PC-9 (cell line): ENCODE data around the gene COL23A1. TPM values are rescaled to one million over a fixed set of nuclear protein-coding genes. Genes with fewer than 3 reads are reported as not detected.

Experiments used
- BruUV-seq: library from RNA; stranded (reverse); fragments of 400-500 nt; replicated peaks from 2 replicates; lab custom pipeline; 2021; lab: Mats Ljungman, UMichigan
- CTCF ChIA-PET: fragments of 300-600 bp; sonication (Branson Sonifier 250); formaldehyde crosslinking; loops from one replicate; lab custom pipeline; 2022; ENCODE audit warnings: antibody characterized with exemption; lab: Charles Lee
- POLR2A ChIA-PET: fragments of 300-600 bp; sonication (Branson Sonifier 250); formaldehyde crosslinking; loops from one replicate; lab custom pipeline; 2022; ENCODE audit warnings: antibody characterized with exemption; ENCODE audit not compliant: unreplicated experiment; lab: Charles Lee
- DNase-seq, 2 experiments: peaks; one replicate each; pipeline versions ENCODE4 v3.0.0 to v3.0.0-alpha.2; 2015 to 2022; ENCODE audit warnings: mixed read lengths in 1 of 2
- H2AFZ ChIP-seq: fragments of 200-600 bp; sonication (generic); 2 replicates; pipeline ENCODE4 v1.8.1; 2017; ENCODE audit warnings: antibody characterized with exemption
- H3F3A ChIP-seq: fragments of 200-600 bp; sonication (generic); 2 replicates; pipeline ENCODE4 v1.8.1; 2017; ENCODE audit warnings: antibody characterized with exemption, mild to moderate bottlenecking, low read depth; ENCODE audit not compliant: insufficient read depth
- H3K27ac ChIP-seq: fragments of 200-600 bp; sonication (generic); 2 replicates; pipeline ENCODE4 v1.6.1; 2016; ENCODE audit warnings: mixed run types
- H3K27me3 ChIP-seq: fragments of 200-600 bp; sonication (generic); 2 replicates; pipeline ENCODE4 v1.6.1; 2016; ENCODE audit warnings: low read depth, mixed run types; ENCODE audit not compliant: insufficient read depth
- H3K36me3 ChIP-seq: fragments of 200-600 bp; sonication (generic); 2 replicates; pipeline ENCODE4 v1.6.1; 2016; ENCODE audit warnings: low read depth, mixed run types
- H3K4me1 ChIP-seq: fragments of 200-600 bp; sonication (generic); replicated peaks from 2 replicates; pipeline ENCODE4 v1.6.1; 2016; ENCODE audit warnings: mixed run types; ENCODE audit not compliant: insufficient read depth
- H3K4me2 ChIP-seq: fragments of 200-600 bp; sonication (generic); 2 replicates; pipeline ENCODE4 v1.6.1; 2017; ENCODE audit warnings: mixed run types
- H3K4me3 ChIP-seq: fragments of 200-600 bp; sonication (generic); 2 replicates; pipeline ENCODE4 v1.6.1; 2016; ENCODE audit warnings: mixed run types
- H3K79me2 ChIP-seq: fragments of 200-600 bp; sonication (generic); 2 replicates; pipeline ENCODE4 v1.6.1; 2017; ENCODE audit warnings: low read depth, mixed run types
- H3K9me2 ChIP-seq: fragments of 200-600 bp; sonication (generic); 2 replicates; pipeline ENCODE4 v1.8.1; 2017; ENCODE audit warnings: mild to moderate bottlenecking; ENCODE audit not compliant: insufficient read depth
- H3K9me3 ChIP-seq: fragments of 200-600 bp; sonication (generic); 2 replicates; pipeline ENCODE4 v1.8.1; 2016; ENCODE audit warnings: low read depth; ENCODE audit not compliant: insufficient read depth
- H4K20me1 ChIP-seq: fragments of 200-600 bp; sonication (generic); 2 replicates; pipeline ENCODE4 v1.8.1; 2017; ENCODE audit not compliant: insufficient read depth
- EZH2 ChIP-seq: fragments of 200-600 bp; sonication (generic); IDR thresholded peaks from 2 replicates; pipeline ENCODE4 v1.8.0; 2017; ENCODE audit warnings: antibody characterized with exemption, low read depth
- intact Hi-C: fragments of 100-400 bp; cut with micrococcal nuclease; formaldehyde crosslinking; loops from one replicate; pipeline ENCODE4 v1.10.0; 2022; ENCODE audit not compliant: unreplicated experiment
- total RNA-seq: library from RNA; stranded (reverse); gene quantifications from 2 replicates; pipeline ENCODE4 v1.2.3, GENCODE V29; 2021
- TF ChIP-seq, protein P1 (sequence below): fragments of 200-600 bp; sonication (generic); conservative IDR thresholded peaks from 2 replicates; pipeline ENCODE4 v1.6.1; 2017; ENCODE audit warnings: mixed run types, antibody characterized with exemption, mild to moderate bottlenecking, moderate library complexity

The COL23A1 gene
- total RNA-seq, 1 experiment from 2014 or later: not detected

DNA sequence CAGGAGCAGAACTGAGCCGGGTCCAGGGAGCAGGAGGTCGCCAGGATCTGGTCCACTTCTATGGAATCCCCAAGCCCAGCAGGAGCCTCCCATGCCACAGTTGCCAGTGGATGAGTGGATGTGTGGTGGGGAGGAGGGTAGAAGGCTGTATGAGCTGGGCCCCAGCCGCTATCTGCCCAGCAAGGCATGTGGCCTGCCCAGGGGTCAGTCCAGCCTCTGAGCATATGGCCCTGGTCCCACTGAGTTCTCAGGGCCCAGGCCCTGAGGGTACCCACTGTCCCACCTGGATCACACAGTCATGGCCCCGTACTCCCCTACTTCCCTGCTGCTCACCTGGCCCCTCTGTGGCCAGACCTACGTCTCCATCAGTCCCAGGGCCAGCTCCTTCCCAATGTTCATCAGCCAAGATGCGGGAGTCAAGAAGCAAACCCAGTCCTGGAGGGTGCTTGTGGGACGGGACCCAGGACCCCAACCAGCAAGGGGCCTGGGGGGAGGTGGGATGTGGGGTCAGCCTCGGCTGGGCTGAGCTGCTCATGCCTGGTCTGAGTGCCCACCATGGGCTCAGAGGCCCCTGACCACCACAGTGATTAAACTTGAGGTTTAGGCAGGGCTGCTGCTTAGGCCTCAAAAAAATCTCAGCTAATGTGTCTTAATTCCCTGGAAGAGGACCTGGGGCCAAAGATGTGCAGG, 152.7 kb downstream of the COL23A1 start:
- POLR2A ChIA-PET: no interaction called here
- H3K9me2 ChIP-seq: no peaks in the 10 kb centered on the region
- no peaks in the 10 kb centered on the region for H3K36me3 ChIP-seq
- H3K9me3 ChIP-seq: no peaks in the 10 kb centered on the region
- no peaks in the 10 kb centered on the region for H3K4me1 ChIP-seq
- intact Hi-C loops: no loop called here
- H3F3A ChIP-seq: no peaks in the 10 kb centered on the region
- no peak overlapping the region for H3K27ac ChIP-seq
- no peaks in the 10 kb centered on the region for H4K20me1 ChIP-seq
- no peaks in the 10 kb centered on the region for H3K79me2 ChIP-seq
- H3K4me3 ChIP-seq: no peak overlapping the region
- peaks cover 100% of the 10 kb centered on the region for H3K27me3 ChIP-seq
- no peak overlapping the region for H2AFZ ChIP-seq
- H3K4me2 ChIP-seq: no peak overlapping the region
- TF ChIP-seq, protein P1, sequence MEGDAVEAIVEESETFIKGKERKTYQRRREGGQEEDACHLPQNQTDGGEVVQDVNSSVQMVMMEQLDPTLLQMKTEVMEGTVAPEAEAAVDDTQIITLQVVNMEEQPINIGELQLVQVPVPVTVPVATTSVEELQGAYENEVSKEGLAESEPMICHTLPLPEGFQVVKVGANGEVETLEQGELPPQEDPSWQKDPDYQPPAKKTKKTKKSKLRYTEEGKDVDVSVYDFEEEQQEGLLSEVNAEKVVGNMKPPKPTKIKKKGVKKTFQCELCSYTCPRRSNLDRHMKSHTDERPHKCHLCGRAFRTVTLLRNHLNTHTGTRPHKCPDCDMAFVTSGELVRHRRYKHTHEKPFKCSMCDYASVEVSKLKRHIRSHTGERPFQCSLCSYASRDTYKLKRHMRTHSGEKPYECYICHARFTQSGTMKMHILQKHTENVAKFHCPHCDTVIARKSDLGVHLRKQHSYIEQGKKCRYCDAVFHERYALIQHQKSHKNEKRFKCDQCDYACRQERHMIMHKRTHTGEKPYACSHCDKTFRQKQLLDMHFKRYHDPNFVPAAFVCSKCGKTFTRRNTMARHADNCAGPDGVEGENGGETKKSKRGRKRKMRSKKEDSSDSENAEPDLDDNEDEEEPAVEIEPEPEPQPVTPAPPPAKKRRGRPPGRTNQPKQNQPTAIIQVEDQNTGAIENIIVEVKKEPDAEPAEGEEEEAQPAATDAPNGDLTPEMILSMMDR: no peak
- CTCF ChIA-PET: no interaction called here
- BruUV-seq: no TSS peak
- no peak for DNase-seq

DNA sequence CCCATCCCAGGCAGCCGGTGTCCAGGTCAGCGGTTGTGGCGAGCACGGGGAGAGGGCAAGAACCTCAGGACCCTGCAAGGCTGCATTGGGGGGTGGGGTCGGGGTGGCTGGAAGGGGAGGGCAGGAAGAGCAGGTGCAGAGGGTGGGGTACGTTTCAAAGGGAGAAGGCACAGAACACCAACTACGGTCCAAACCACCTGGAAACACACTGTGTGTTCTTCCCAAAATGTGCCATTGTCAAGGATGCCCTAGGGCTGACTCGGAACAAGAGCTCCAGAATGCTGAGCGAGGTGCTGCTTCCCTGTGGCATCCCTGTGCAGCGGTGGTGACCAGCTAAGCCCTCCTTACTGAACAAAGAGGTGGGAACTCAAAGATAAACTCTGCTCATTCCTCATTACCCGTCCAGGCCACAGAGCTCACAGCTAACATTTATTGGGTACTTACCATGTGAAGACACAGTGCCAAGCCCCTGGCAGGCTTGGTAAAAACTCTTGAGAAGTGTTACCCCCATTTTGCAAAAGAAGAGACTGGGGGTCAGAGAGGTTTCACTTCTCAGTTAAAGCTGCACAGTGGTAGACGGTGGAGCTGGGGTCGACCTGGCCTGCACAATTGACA, 153.8 kb downstream of the COL23A1 start:
- Histone ChIP-seq H3K9me2 (no peaks in the 10 kb centered on the region), H3K27me3 (peaks cover 100% of the 10 kb centered on the region)

DNA sequence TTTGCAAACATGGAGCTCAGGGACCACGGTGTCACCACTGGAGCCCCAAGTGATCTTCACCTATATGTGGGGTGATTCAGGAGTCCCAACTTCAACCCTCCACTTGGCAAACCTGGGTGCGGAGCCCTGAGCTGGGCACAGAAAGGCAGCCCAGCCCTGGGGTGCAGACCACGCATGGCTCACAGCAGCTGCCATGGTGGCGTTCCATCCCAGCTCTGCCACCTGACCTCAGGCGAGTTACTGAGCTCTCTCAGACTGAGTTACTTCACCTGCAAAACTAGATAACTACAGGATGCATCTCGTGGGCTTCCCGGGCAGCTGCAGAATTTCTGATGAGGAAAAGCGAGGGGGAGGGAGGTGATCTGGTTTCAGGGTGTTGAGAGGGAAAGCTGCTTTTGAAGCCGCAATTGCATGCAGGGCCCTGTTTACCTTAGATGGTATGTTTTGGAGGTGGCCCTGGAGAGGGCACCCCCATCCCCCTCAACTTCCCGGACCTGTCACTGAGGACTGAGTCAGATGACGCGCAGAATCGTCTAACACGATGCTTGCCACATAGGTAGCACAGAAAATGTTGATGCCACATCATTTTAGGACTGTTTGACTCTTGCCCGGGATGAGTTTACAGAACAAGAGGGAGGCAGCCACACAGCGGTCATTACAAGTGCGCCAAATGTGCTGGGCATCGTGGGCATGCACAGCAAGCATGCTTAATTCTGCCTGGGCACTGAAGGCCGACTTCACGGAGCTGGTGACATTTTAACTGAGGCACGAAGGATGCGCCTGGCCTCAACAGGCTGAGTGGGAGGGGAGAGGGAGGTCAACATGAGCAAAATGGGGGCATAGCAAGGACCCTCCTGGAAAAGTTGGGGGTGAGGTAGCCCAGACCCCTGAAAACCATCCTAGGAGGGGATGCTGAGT, 154.6 kb downstream of the COL23A1 start:
- CTCF ChIA-PET: no interaction called here
- TF ChIP-seq EZH2: no peak
- TF ChIP-seq, protein P1: no peak
- H3K4me2 ChIP-seq: no peak overlapping the region
- no peaks in the 10 kb centered on the region for H3K36me3 ChIP-seq
- H3K9me3 ChIP-seq: no peaks in the 10 kb centered on the region
- H3F3A ChIP-seq: no peaks in the 10 kb centered on the region
- DNase-seq: no peak
- no peak overlapping the region for H3K27ac ChIP-seq
- POLR2A ChIA-PET: no interaction called here
- H2AFZ ChIP-seq: no peak overlapping the region
- no peaks in the 10 kb centered on the region for H4K20me1 ChIP-seq
- BruUV-seq: no TSS peak
- intact Hi-C loops: no loop called here
- H3K79me2 ChIP-seq: no peaks in the 10 kb centered on the region
- H3K4me3 ChIP-seq: no peak overlapping the region
- H3K9me2 ChIP-seq: no peaks in the 10 kb centered on the region
- H3K27me3 ChIP-seq: peaks cover 100% of the 10 kb centered on the region
- H3K4me1 ChIP-seq: no peaks in the 10 kb centered on the region

More for the DNA sequence above, 153.8 kb downstream of the COL23A1 start:
- Histone ChIP-seq H3K36me3 (no peaks in the 10 kb centered on the region), H4K20me1 (no peaks in the 10 kb centered on the region), H2AFZ (no peak overlapping the region), H3K4me2 (no peak overlapping the region), H3F3A (no peaks in the 10 kb centered on the region), H3K4me3 (no peak overlapping the region), H3K27ac (no peak overlapping the region), H3K9me3 (no peaks in the 10 kb centered on the region), H3K79me2 (no peaks in the 10 kb centered on the region), H3K4me1 (no peaks in the 10 kb centered on the region)
- ChIA-PET POLR2A (no interaction called here), CTCF (no interaction called here)
- TF ChIP-seq EZH2: no peak
- TF ChIP-seq, protein P1: no peak
- BruUV-seq: no TSS peak
- intact Hi-C loops: no loop called here
- DNase-seq: no peak
